ENCODE data around the gene SYNCRIP. TPM values are rescaled to one million over a fixed set of nuclear protein-coding genes. Genes with fewer than 3 reads are reported as not detected.

Gene SYNCRIP
- polyA plus RNA-seq, 1 donor from 2014 or later, result 111 TPM

- H3F3A ChIP-seq (ENCODE audit: insufficient read depth, low read length, poor library complexity, severe bottlenecking), result no peaks in the 10 kb centered on the region
- no peaks in the 10 kb centered on the region for H3K27me3 ChIP-seq (ENCODE audit: insufficient read depth, low read depth, low read length)
- H3K9me3 ChIP-seq (ENCODE audit: low read length), result no peaks in the 10 kb centered on the region
- no peak for TF ChIP-seq EP300 (conservative IDR thresholded peaks at IDR 0.05; ENCODE audit: poor library complexity, severe bottlenecking)
- no peak for TF ChIP-seq MXI1 (conservative IDR thresholded peaks at IDR 0.05; ENCODE audit: poor library complexity, severe bottlenecking)
- no peak for TF ChIP-seq POLR2AphosphoS5 (IDR thresholded peaks at IDR 0.05)
- TF ChIP-seq CTCF (IDR thresholded peaks at IDR 0.05; ENCODE audit: poor library complexity, severe bottlenecking), result no peak
- TF ChIP-seq SMC3 (conservative IDR thresholded peaks at IDR 0.05; ENCODE audit: poor library complexity), result no peak
- no peak for TF ChIP-seq RAD21 (conservative IDR thresholded peaks at IDR 0.05)
- TF ChIP-seq REST (IDR thresholded peaks at IDR 0.05; ENCODE audit: borderline replicate concordance), result no peak
- TF ChIP-seq TAF1 (IDR thresholded peaks at IDR 0.05; ENCODE audit: low read depth), result no peak
- TF ChIP-seq EZH2 (IDR thresholded peaks at IDR 0.05; ENCODE audit: borderline replicate concordance, insufficient read depth, low read length, poor library complexity, severe bottlenecking), result no peak
- no peaks in the 10 kb centered on the region for H3K9me2 ChIP-seq (ENCODE audit: insufficient read depth, low read length)
- H3K79me2 ChIP-seq (replicated peaks; ENCODE audit: insufficient read depth, low read length), result peaks cover 54% of the 10 kb centered on the region
- peak overlapping the region; percentile 75 for H3K9ac ChIP-seq (ENCODE audit: low read length)
- no peaks in the 10 kb centered on the region for H4K20me1 ChIP-seq (ENCODE audit: insufficient read depth)
- H3K4me3 ChIP-seq (ENCODE audit: low read length), result peak overlapping the region; percentile 85
- H3K4me2 ChIP-seq (ENCODE audit: low read length), result peak overlapping the region; percentile 83
- H3K36me3 ChIP-seq (ENCODE audit: insufficient read depth, low read length), result no peaks in the 10 kb centered on the region
- no peak overlapping the region for H2AFZ ChIP-seq (ENCODE audit: low read depth, low read length)
- no peak overlapping the region for H3K27ac ChIP-seq (ENCODE audit: low read length)
Observed at GRCh38 chr6:85676086-85676729, 33.5 kb upstream of the SYNCRIP start.

DNA sequence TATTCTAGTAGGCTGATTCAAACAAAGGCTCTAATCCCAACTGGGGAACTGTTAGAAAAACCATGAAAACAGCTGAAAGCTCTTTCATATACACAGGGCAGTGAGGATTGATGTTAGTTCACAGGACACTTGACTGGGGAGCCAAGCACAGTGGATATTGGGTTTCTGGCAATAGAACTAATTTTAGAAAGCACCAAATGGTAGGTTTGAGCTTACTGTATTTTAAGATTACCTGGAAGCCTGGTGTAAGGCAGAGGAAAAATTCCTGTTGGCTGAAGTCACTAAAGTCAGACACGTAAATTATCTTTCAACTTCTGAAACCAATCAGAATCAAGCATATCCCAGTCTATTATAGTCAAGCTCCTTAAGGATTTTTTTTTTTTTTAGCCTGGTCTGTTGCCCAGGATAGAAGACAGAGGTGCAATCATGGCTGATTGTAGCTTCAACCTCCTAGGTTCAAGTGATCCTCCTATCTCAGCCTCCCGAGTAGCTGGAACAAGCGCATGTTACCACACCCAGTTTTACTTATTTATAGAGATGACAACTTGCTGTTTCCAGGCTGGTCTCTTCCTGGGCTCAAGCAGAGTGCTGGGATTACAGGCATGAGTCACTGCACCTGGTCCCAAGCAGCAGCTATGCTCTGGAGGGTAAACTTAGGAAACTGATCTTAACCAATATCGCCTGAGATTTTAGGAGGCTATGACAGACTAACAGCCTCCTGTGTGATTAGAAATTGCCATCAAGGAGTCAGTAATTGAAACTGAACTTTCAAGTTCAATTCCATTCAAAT lies 32.5 kb upstream of the SYNCRIP start:
- Histone ChIP-seq H3K9ac (ENCODE audit: low read length) (no peak overlapping the region), H3K4me3 (ENCODE audit: low read length) (peak overlapping the region; percentile 85), H3K4me2 (ENCODE audit: low read length) (peak overlapping the region; percentile 83), H3K9me2 (ENCODE audit: insufficient read depth, low read length) (no peaks in the 10 kb centered on the region), H3K9me3 (ENCODE audit: low read length) (no peaks in the 10 kb centered on the region), H3K79me2 (replicated peaks; ENCODE audit: insufficient read depth, low read length) (peaks cover 54% of the 10 kb centered on the region), H4K20me1 (ENCODE audit: insufficient read depth) (no peaks in the 10 kb centered on the region), H3F3A (ENCODE audit: insufficient read depth, low read length, poor library complexity, severe bottlenecking) (no peaks in the 10 kb centered on the region), H3K36me3 (ENCODE audit: insufficient read depth, low read length) (no peaks in the 10 kb centered on the region), H3K27ac (ENCODE audit: low read length) (no peak overlapping the region), H2AFZ (ENCODE audit: low read depth, low read length) (no peak overlapping the region), H3K27me3 (ENCODE audit: insufficient read depth, low read depth, low read length) (no peaks in the 10 kb centered on the region)
- TF ChIP-seq POLR2AphosphoS5 (IDR thresholded peaks at IDR 0.05), result no peak
- no peak for TF ChIP-seq EZH2 (IDR thresholded peaks at IDR 0.05; ENCODE audit: borderline replicate concordance, insufficient read depth, low read length, poor library complexity, severe bottlenecking)
- no peak for TF ChIP-seq REST (IDR thresholded peaks at IDR 0.05; ENCODE audit: borderline replicate concordance)
- TF ChIP-seq MXI1 (conservative IDR thresholded peaks at IDR 0.05; ENCODE audit: poor library complexity, severe bottlenecking), result no peak
- no peak for TF ChIP-seq CTCF (IDR thresholded peaks at IDR 0.05; ENCODE audit: poor library complexity, severe bottlenecking)
- no peak for TF ChIP-seq TAF1 (IDR thresholded peaks at IDR 0.05; ENCODE audit: low read depth)
- TF ChIP-seq EP300 (conservative IDR thresholded peaks at IDR 0.05; ENCODE audit: poor library complexity, severe bottlenecking), result no peak
- TF ChIP-seq RAD21 (conservative IDR thresholded peaks at IDR 0.05), result no peak
- TF ChIP-seq SMC3 (conservative IDR thresholded peaks at IDR 0.05; ENCODE audit: poor library complexity), result no peak

Measured in neural cell (in vitro differentiated cells).